ENCODE results near the gene TSFM.

TSFM gene

GRCh38 chr12:57837864-57838562 is 55.4 kb downstream of the TSFM start:
- no peak for DNase-seq

GRCh38 chr12:57838594-57839302 is 56.2 kb downstream of the TSFM start:
- no peak for DNase-seq

- no peak for DNase-seq
Measured at GRCh38 chr12:57839996-57840395, 57.4 kb downstream of the TSFM start.

GRCh38 chr12:57840726-57841125 is 58.1 kb downstream of the TSFM start:
- DNase-seq = peak; percentile 75

- no peak for DNase-seq
Measured at GRCh38 chr12:57841445-57841844, 58.9 kb downstream of the TSFM start.

DNA sequence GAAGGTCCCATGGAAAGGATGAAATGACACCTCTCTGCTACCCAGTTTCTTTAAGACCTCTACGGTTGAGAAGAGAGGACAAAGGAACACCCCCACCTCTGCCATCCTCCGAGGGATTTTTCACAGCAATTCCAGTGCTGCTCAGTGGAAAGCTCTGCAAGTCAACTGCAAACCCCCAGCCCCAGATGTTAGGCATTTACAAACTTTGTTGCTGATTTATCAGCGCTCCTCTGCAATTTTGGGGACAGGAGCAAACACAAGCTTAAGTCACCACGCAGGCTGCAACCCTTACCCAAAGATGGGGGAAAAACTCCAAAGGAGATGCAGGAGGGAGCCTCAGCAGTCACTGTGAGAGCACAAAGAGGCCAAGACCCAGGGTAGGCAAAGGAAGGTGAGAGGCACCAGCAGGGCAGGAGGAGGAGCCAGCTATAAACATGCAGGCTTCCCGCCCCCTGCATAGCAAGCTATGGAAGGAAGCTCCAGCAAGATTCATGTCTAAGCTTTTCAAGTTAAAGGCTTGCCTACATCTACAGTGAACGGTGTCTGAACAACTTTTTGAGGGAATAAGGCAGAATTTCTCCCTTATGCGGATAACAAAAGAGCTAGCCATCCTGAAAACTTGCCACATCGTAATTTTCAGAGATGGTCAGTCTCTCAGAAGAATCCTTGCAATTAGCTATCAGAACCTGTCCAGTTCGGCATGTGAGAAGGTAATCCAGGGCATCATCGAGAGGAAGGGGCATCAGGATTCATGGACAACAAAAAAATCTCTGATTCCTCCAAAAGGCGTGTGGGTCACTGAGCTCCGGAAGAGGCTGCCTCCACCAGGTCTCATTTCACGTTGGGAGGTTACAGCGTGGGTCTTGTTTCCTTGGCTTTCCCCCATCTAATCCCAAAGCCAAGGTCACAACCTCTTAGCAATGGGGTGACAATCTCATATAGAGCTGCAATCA is 60.0 kb downstream of the TSFM start:
- DNase-seq = no peak

DNA sequence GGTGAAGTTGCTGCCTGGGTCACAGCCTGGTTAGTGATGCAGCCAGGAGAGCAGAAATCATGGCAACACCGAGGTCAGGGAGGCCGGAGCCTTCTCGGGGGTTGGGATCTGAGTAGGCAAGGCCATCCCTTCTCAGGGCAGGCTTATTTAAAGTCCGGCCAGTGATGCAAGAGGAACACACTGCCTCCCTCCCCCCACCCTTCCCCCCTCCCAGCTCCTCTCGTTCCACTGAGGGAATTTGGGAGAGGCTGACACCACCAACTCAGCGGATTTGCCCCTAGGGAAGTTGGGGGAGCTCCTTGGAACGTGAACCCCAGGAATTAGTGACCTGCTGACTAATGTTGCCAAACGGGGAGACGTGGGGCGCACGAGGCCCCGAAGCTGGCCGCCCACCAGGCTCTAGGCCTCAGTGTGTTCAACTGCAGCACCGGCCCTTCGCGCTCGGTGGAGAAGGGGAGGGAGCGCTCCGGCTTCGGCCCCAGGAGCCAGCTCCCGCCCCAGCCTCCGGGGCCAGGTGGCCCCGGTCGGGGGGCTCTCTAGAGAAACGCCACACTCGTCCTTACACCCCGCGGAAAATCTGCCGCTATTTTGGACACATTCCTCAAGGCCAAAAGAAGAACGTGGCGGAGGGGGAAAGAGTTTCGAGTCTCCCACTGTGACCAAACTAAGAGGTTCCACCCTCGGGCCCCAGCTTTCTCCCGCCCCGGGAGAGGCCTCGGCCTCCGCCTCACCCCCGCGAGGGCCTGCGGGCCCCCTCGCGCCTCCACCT is 62.3 kb downstream of the TSFM start:
- no peak for DNase-seq

DNA sequence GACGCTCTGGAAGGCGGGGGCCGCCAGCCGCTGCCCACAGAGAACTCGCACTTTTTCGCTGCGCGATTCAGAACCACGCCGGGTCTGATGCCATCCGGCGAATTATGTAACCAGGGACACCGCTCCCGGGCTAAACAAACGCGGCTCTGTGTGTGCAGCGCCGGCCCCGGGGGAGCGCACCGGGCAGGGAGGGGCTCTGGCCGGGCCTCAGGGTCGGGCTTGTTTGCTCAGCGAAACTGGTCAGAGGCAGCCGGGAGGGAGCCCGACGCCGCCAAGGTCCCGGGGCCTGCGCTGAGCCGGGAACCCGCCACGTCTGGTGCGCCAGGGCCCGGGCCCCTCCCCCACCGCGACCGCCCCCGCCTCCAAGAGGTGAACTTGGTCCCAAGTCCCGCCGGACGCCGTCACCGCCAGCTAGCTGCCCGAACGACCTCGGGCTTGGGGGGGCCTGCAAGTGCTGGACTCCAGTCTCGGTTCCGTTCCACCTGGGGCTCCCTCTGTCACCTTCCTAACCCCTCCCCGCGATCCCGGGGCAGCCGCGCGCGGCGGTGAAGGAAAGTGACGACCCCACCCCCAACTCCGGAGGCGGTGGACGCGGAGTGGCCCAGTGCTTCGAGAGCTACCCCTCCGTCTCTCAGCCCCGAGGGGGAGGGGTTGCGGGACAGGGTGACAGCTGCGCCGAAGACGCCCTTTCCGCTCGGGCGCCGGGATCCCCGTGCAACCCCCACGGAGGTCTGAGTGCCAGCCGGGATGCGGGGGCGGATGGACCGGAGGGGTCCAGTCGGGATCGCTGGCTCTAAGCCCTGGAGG is 63.1 kb downstream of the TSFM start:
- DNase-seq = no peak

GRCh38 chr12:57846285-57846576 is 63.6 kb downstream of the TSFM start:
- DNase-seq = no peak

- DNase-seq = peak; percentile 98
Measured at GRCh38 chr12:57846577-57847319, 64.2 kb downstream of the TSFM start, which contains the start of gene CTDSP2. Gene CTDSP2 (minus strand): TSS chr12:57846729. CDS start chr12:57846435, 294 bp downstream.
